H1 (cell line): ENCODE measurements around the gene DPF3. TPM values are rescaled to one million over a fixed set of nuclear protein-coding genes. Genes with fewer than 3 reads are reported as not detected.

ENCODE experiments used
- CTCF ChIA-PET: fragments of 300-600 bp; sonication (Branson Sonifier 250); formaldehyde crosslinking; loops from one replicate; lab custom pipeline; 2021; ENCODE audit not compliant: partially characterized antibody; lab: Charles Lee
- POLR2A ChIA-PET: fragments of 300-600 bp; sonication (Branson Sonifier 250); formaldehyde crosslinking; loops from one replicate; lab custom pipeline; 2021; ENCODE audit warnings: inconsistent platforms; ENCODE audit not compliant: partially characterized antibody; lab: Charles Lee
- DNase-seq, 2 experiments: peaks; one replicate each; pipeline versions ENCODE4 v3.0.0 to v3.0.0-alpha.2; 2010 to 2022; ENCODE audit warnings: low spot score in 2 of 2, low read depth in 1 of 2, mixed read lengths in 1 of 2
- FAIRE-seq: peaks from 2 replicates; lab custom pipeline; 2011; peaks lifted over from hg19 to GRCh38; lab: Jason Lieb, UNC
- H2AFZ ChIP-seq: 2 replicates; pipeline ENCODE4 v1.8.1; 2012; ENCODE audit warnings: low read length, inconsistent platforms
- H2AK5ac ChIP-seq: 2 replicates; pipeline ENCODE4 v1.6.1; 2013; ENCODE audit warnings: low read depth, low read length
- H2BK120ac ChIP-seq: replicated peaks from 2 replicates; pipeline ENCODE3; 2013; ENCODE audit warnings: low read depth, low read length, inconsistent platforms
- H2BK12ac ChIP-seq: 2 replicates; pipeline ENCODE4 v1.6.1; 2013; ENCODE audit warnings: low read depth, low read length
- H2BK15ac ChIP-seq: 2 replicates; pipeline ENCODE4 v1.6.1; 2013; ENCODE audit warnings: low read length
- H2BK20ac ChIP-seq: 2 replicates; pipeline ENCODE4 v1.6.1; 2013; ENCODE audit warnings: low read length
- H2BK5ac ChIP-seq: 2 replicates; pipeline ENCODE4 v1.6.1; 2013; ENCODE audit warnings: low read depth, low read length
- H3K14ac ChIP-seq: 2 replicates; pipeline ENCODE4 v1.6.1; 2013; ENCODE audit warnings: inconsistent platforms; ENCODE audit not compliant: insufficient read length
- H3K18ac ChIP-seq: 2 replicates; pipeline ENCODE4 v1.6.1; 2013; ENCODE audit warnings: low read length; ENCODE audit errors: extremely low read depth
- H3K23ac ChIP-seq: 2 replicates; pipeline ENCODE4 v1.6.1; 2013; ENCODE audit warnings: inconsistent platforms; ENCODE audit not compliant: insufficient read length
- H3K23me2 ChIP-seq: 2 replicates; pipeline ENCODE4 v1.6.1; 2013; ENCODE audit warnings: low read depth, low read length
- H3K27ac ChIP-seq: 2 replicates; pipeline ENCODE4 v1.6.1; 2011; ENCODE audit warnings: low read depth, low read length, inconsistent platforms
- H3K27me3 ChIP-seq, 4 experiments: replicated peaks in 1 of 4; 1 replicate in 1 of 4; 2 replicates in 3 of 4; pipeline versions ENCODE4 v1.6.1 to v1.8.1; 2011 to 2013; ENCODE audit warnings: low read length in 3 of 4, mild to moderate bottlenecking in 3 of 4, inconsistent platforms in 2 of 4, mixed read lengths in 2 of 4, moderate library complexity in 1 of 4; ENCODE audit not compliant: control insufficient read depth in 3 of 4, insufficient read depth in 3 of 4; ENCODE audit errors: extremely low read depth in 1 of 4
- H3K36me3 ChIP-seq, 4 experiments: 2 replicates each; pipeline versions ENCODE4 v1.6.1 to v1.8.1; 2011 to 2013; ENCODE audit warnings: mild to moderate bottlenecking in 4 of 4, low read length in 3 of 4, moderate library complexity in 2 of 4, control low read depth in 1 of 4, inconsistent platforms in 1 of 4; ENCODE audit not compliant: insufficient read depth in 4 of 4, control insufficient read depth in 2 of 4
- H3K4ac ChIP-seq: replicated peaks from 2 replicates; pipeline ENCODE3; 2013; ENCODE audit warnings: low read length, low read depth, mixed read lengths, inconsistent platforms; ENCODE audit not compliant: insufficient read length
- H3K4me1 ChIP-seq, 4 experiments: replicated peaks in 1 of 4; 1 replicate in 1 of 4; 2 replicates in 3 of 4; pipeline versions ENCODE4 v1.6.1 to v1.8.1; 2011 to 2013; ENCODE audit warnings: low read length in 3 of 4, inconsistent platforms in 2 of 4, mixed read lengths in 1 of 4; ENCODE audit not compliant: insufficient read depth in 4 of 4, control insufficient read depth in 3 of 4
- H3K4me2 ChIP-seq, 2 experiments: 2 replicates each; pipeline versions ENCODE4 v1.6.1 to v1.8.1; 2011 to 2013; ENCODE audit warnings: low read depth in 2 of 2, low read length in 2 of 2, control low read depth in 1 of 2, inconsistent platforms in 1 of 2, mild to moderate bottlenecking in 1 of 2; ENCODE audit not compliant: insufficient read depth in 1 of 2
- H3K4me3 ChIP-seq, 4 experiments: fragments of 200-600, 300-600 bp in 1 of 4; sonication (generic), shearing (Covaris generic), sonication (Bioruptor Twin) in 1 of 4; 2 replicates each; pipeline versions ENCODE4 v1.5.1 to v1.8.1; 2011 to 2016; ENCODE audit warnings: low read length in 4 of 4, low read depth in 3 of 4, control low read depth in 2 of 4, inconsistent platforms in 2 of 4, mild to moderate bottlenecking in 2 of 4, mixed read lengths in 1 of 4, moderate library complexity in 1 of 4; ENCODE audit not compliant: insufficient read depth in 2 of 4; ENCODE audit errors: extremely low read depth in 1 of 4
- H3K56ac ChIP-seq: replicated peaks from 2 replicates; pipeline ENCODE3; 2013; ENCODE audit warnings: low read depth, mild to moderate bottlenecking, mixed read lengths, low read length, inconsistent platforms; ENCODE audit not compliant: insufficient read length
- H3K79me1 ChIP-seq: 2 replicates; pipeline ENCODE4 v1.6.1; 2013; ENCODE audit warnings: low read depth, low read length, control low read depth
- H3K79me2 ChIP-seq, 2 experiments: 2 replicates each; pipeline versions ENCODE4 v1.6.1 to v1.8.1; 2012 to 2013; ENCODE audit warnings: low read length in 2 of 2, mild to moderate bottlenecking in 2 of 2, inconsistent platforms in 1 of 2; ENCODE audit not compliant: insufficient read depth in 2 of 2, control insufficient read depth in 1 of 2
- H3K9ac ChIP-seq, 4 experiments: replicated peaks in 1 of 4; 1 replicate in 1 of 4; 2 replicates in 3 of 4; pipeline versions ENCODE4 v1.6.1 to v1.8.1; 2011 to 2013; ENCODE audit warnings: low read depth in 3 of 4, low read length in 3 of 4, control low read depth in 2 of 4, mild to moderate bottlenecking in 2 of 4, moderate library complexity in 2 of 4, inconsistent platforms in 1 of 4; ENCODE audit errors: extremely low read depth in 1 of 4
- H3K9me3 ChIP-seq, 2 experiments: 2 replicates each; pipeline versions ENCODE4 v1.6.1 to v1.8.1; 2012 to 2013; ENCODE audit warnings: mild to moderate bottlenecking in 2 of 2, moderate library complexity in 2 of 2, control low read depth in 1 of 2, inconsistent platforms in 1 of 2, low read depth in 1 of 2, low read length in 1 of 2, mixed read lengths in 1 of 2; ENCODE audit not compliant: insufficient read depth in 2 of 2
- H4K20me1 ChIP-seq, 2 experiments: replicated peaks in 1 of 2; 2 replicates each; pipeline versions ENCODE3 to v1.8.1; 2011 to 2013; ENCODE audit warnings: inconsistent platforms in 2 of 2, low read length in 2 of 2, mild to moderate bottlenecking in 1 of 2; ENCODE audit not compliant: insufficient read depth in 2 of 2, control insufficient read depth in 1 of 2
- H4K5ac ChIP-seq: 2 replicates; pipeline ENCODE4 v1.6.1; 2013; ENCODE audit warnings: low read length, low read depth, mixed read lengths, inconsistent platforms; ENCODE audit not compliant: insufficient read length
- H4K8ac ChIP-seq: 2 replicates; pipeline ENCODE4 v1.8.0; 2013; ENCODE audit warnings: mild to moderate bottlenecking, moderate library complexity, low read length, inconsistent platforms; ENCODE audit not compliant: insufficient read depth; ENCODE audit errors: extremely low read depth
- H4K91ac ChIP-seq: replicated peaks from 2 replicates; pipeline ENCODE3; 2013; ENCODE audit warnings: low read length, mixed read lengths, inconsistent platforms; ENCODE audit not compliant: insufficient read length
- BACH1 ChIP-seq: IDR thresholded peaks from 2 replicates; pipeline ENCODE4 v1.6.1; 2012; ENCODE audit warnings: low read length, improper control_type of control experiment
- EP300 ChIP-seq, 2 experiments: IDR thresholded peaks; 1 replicate in 1 of 2; 2 replicates in 1 of 2; pipeline ENCODE4 v1.6.1; 2011 to 2012; ENCODE audit warnings: low read depth in 2 of 2, low read length in 2 of 2, mild to moderate bottlenecking in 2 of 2, borderline replicate concordance in 1 of 2, inconsistent platforms in 1 of 2, moderate library complexity in 1 of 2
- KDM1A ChIP-seq: fragments of 200-600, 300-600 bp; sonication (generic); IDR thresholded peaks from 2 replicates; pipeline ENCODE4 v1.7.1; 2016; ENCODE audit warnings: mild to moderate bottlenecking, low read length, borderline replicate concordance
- WGBS, 2 experiments: shearing (Covaris generic) in 1 of 2; methylation state at CpG; one replicate each; pipeline versions ENCODE4 v1.1.6 to v1.1.7; 2013 to 2015; ENCODE audit warnings: low lambda C conversion rate in 2 of 2, mixed read lengths in 2 of 2, inconsistent platforms in 1 of 2, low coverage in 1 of 2, missing lambda C conversion rate in 1 of 2; ENCODE audit not compliant: insufficient replicate concordance in 2 of 2, insufficient coverage in 1 of 2, insufficient read length in 1 of 2; ENCODE audit errors: extremely low coverage in 1 of 2, missing lambda C conversion rate in 1 of 2; 5-methylcytosine and 5-hydroxymethylcytosine counted together
- polyA plus RNA-seq, 7 experiments: library from polyadenylated mRNA; depleted of rRNA in 3 of 7; stranded (reverse) in 5 of 7; unstranded in 2 of 7; fragments of >200 nt in 5 of 7; fragments of 200-250 nt in 2 of 7; gene quantifications; 1 replicate in 5 of 7; 2 replicates in 1 of 7; 4 replicates in 1 of 7; pipeline versions ENCODE4 v1.2.1 to v1.2.3, GENCODE V29; 2011 to 2013; ENCODE audit warnings: missing spikeins in 2 of 7, mixed read lengths in 2 of 7
- total RNA-seq: library from RNA; stranded (reverse); fragmentation: NEBNext Ultra II Directional; extraction: Animal tissue kit (Norgen Biotek cat#: 25700); gene quantifications from 2 replicates; pipeline ENCODE4 v1.2.1, GENCODE V29; 2021
- TF ChIP-seq, protein P1 (sequence below): IDR thresholded peaks from 2 replicates; pipeline ENCODE4 v1.6.1; 2012; ENCODE audit warnings: low read length, inconsistent platforms

The DPF3 gene
- total and polyA plus RNA-seq, 2 of the 8 experiments (the other 6 are each of a cell fraction or from before 2014, with no cell fraction given), result 0.19 TPM; not detected in 1

DNA sequence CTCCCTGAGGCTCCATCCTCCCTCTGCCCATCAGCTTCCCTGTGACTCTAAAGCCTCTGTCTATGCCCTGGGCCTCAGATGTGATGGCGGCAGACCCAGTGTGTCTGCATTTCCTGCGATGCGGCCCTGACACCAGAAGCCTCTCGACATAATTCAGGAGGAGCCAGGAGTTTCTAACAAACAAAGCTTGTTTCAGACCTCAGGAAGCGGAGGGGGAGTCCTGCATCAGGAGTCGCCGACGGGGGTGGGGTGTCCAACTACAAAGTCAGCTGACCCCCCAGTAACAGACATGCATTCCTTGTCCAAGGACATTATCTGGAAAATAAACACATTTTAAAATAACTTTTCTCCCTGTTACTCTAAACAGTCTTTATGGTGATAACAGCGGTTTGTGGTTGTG lies 167.5 kb downstream of the DPF3 start:
- DNase-seq, result no peak
- Histone ChIP-seq H3K79me2 (no peaks in the 10 kb centered on the region), H3K23me2 (no peaks in the 10 kb centered on the region), H4K20me1 (no peaks in the 10 kb centered on the region), H3K4me2 (no peak overlapping the region), H3K23ac (no peak overlapping the region), H3K4me1 (no peaks in the 10 kb centered on the region), H3K4me3 (no peak overlapping the region), H3K9me3 (no peaks in the 10 kb centered on the region), H2BK12ac (no peak overlapping the region), H2BK5ac (no peak overlapping the region), H3K56ac (no peak overlapping the region), H2BK15ac (no peak overlapping the region), H3K9ac (no peak overlapping the region), H2AK5ac (no peak overlapping the region), H4K8ac (no peak overlapping the region), H3K18ac (no peak overlapping the region; the same call in 1 of the 2 replicates), H3K79me1 (no peaks in the 10 kb centered on the region), H4K5ac (no peak overlapping the region), H3K27ac (no peak overlapping the region), H3K4ac (no peak overlapping the region), H2BK20ac (no peak overlapping the region), H3K36me3 (no peaks in the 10 kb centered on the region), H2AFZ (no peak overlapping the region), H4K91ac (no peak overlapping the region), H2BK120ac (no peak overlapping the region), H3K14ac (no peak overlapping the region), H3K27me3 (no peaks in the 10 kb centered on the region)
- ChIA-PET CTCF (interaction anchor here (1.2 to 1.5 kb wide), 2 partner anchors 177 to 213 kb away, joined by 3 to 5 read pairs; no protein-coding TSS in a partner anchor), POLR2A (no interaction called here)
- no peak for FAIRE-seq
- no peak for TF ChIP-seq KDM1A
- TF ChIP-seq BACH1, result no peak
- no peak for TF ChIP-seq EP300 (IDR thresholded peaks at IDR 0.05; ENCODE audit: borderline replicate concordance in 1 of 2, low read depth in 2 of 2, low read length in 2 of 2)
- TF ChIP-seq, protein P1, sequence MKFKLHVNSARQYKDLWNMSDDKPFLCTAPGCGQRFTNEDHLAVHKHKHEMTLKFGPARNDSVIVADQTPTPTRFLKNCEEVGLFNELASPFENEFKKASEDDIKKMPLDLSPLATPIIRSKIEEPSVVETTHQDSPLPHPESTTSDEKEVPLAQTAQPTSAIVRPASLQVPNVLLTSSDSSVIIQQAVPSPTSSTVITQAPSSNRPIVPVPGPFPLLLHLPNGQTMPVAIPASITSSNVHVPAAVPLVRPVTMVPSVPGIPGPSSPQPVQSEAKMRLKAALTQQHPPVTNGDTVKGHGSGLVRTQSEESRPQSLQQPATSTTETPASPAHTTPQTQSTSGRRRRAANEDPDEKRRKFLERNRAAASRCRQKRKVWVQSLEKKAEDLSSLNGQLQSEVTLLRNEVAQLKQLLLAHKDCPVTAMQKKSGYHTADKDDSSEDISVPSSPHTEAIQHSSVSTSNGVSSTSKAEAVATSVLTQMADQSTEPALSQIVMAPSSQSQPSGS, result no peak
- WGBS, 2 experiments, result 77% methylated on average over 9 of the region's 9 CpGs; no CpG with 5 or more reads in 1 of the 2 experiments
